HG03135 (cell line): ENCODE measurements around the gene SLC15A5.

ENCODE experiments used
- ATAC-seq: cut with Tn5 transposase; IDR thresholded peaks from one replicate; pipeline ENCODE4 v1.9.1; 2021; ENCODE audit warnings: mild to moderate bottlenecking, moderate library complexity; ENCODE audit not compliant: unreplicated experiment

The SLC15A5 gene

DNA sequence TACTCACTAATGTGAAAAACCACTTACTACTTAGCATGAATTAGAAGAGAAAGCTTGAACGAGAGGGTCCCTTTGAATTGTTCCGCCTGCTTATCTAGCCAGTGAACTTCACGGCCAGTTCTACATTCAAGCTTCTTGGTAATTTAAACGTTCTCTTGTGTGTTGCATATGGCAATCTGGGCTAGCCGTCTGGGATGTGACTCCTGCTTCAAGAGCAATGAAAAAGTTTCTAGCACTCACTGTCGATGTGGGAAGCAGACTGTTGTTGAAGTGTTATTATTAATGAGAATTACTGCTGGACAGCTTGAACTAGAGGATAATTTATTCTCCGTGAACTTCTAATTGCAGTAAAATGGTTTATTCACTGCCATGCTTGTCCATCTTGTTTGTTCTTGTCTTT, 93.9 kb downstream of the SLC15A5 start:
- ATAC-seq = no peak

DNA sequence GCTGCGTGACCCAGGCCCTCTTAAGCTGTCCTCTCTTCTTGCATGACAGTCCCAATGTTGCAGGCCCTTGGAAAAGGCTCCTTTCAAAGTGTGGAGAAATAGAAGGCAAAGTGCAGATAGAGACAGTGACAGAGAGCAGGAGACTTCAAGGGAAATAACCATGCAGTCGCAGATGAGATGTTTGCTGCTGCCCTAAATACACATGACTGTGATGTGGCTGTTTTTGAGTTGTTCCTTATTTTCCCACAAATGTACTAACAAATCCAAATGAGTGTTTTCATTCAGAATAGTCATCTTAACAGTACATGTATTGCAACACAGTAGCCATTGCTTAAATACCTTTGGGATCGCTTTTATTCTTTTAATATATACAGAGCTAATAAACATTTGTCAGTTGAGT, 101.6 kb downstream of the SLC15A5 start:
- ATAC-seq = no peak

DNA sequence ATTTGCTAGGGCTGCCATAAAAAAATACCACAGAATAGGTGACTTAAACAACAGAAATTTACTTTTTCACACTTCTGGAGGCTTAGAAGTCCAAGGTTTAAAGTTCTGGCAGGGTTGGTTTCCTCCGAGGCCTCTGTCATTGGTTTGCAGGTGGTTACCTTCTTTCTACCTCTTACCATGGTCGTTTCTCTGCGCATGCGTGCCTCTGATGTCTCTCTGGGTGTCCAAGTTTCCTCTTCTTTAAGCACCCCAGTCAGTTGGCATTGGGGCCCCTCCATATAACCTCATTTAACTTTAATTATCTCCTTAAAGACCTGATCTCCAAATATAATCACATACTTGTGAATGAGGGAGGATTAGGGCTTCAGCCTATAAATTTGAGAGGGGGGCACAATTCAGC, 103.2 kb downstream of the SLC15A5 start:
- no peak for ATAC-seq

DNA sequence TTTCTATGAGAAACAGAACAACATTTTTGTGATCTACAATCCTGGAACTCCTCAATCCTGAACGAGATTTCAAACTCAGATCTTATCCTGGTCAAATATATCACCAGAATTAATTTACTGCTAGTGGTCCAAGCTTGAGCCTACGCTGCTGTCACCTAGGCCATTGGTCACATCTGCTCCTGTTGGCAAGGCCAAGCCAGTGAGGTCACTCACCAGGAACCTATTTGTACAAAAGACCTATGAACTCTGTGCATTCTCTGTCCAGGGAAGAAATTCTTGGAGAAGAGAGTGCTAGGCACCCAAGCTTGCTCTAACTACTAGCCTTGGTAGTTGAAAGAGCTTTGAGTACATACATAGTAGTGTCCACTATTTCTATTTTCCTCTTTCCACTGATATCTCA, 106.1 kb downstream of the SLC15A5 start:
- ATAC-seq = no peak

DNA sequence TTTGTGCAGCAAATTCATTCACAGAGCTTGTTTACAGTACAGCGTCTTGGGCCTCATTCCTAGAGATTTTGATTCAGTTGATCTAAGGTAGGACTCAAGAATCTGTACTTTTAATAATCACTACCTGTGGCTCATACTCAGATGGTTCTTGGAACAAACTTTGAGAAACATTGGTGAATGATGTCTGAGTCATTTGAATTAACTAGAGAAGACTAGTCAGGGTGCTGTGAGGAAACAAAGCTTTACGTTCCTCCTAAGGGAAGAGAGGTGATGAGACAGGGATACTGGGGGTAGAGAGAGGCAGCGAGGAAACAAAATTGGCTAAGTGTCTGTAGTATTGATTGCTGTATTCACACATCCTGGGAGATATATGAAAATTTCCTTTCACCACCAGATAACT, 109.4 kb downstream of the SLC15A5 start:
- ATAC-seq = no peak

DNA sequence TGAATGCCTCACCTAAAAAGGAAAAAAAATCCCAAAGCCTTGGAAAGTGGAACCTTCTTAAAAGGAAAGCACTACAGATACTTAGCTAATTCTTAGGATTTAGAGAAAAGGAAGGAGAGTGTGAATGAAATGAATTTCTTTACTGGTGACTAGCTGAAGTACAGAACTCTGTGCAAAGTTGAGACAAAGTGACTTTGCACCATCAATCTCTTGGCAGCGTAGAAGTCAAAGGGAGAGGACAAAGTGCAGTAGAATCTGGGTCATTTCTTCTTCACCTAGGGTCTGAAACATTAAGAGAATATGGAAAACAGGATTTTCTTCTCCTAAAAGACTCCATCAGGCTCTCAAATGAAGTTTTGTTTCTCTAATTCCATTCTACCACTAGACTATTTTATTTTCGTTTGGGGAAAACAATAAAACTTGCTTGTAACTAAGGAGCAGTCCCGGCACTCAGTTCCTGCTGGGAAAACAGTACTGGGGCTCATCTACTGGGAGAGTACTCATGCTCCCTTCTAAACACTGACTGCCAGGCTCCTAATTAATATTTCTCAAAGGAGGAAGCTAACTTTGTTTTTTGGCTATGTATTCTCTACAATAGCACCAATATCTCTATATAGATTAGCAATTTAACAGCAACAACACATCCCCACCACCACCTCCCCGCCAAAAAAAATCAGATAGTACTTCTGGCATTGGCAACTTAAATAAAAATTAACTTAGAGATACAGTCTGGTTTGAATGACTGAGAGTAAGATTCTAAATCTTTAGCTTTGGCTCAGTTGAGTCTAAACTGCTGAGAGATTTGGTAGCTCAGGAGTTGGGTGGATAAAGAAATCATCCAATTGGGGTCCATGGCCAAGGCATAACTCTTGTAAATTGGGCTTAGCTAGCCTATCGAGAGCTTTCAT, 110.7 kb downstream of the SLC15A5 start:
- no peak for ATAC-seq

DNA sequence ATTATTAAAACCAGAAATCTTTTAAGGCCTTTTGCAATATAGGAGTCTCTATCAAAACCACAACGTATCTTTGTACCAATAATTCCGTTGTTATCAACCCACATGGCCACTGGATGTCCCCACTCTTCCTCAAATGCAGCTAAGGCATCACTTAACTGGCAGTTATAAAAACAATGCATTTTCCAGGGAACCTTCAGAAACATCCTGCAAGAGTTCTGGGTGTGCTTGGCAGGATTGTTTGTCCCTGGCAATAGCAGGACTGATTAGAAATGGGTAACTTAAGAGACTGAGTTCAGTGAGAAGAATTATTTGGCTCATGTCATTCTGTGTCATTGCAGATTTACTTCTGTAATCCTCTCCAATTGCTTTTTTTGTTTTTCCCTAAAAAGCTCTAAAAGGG, 112.0 kb downstream of the SLC15A5 start:
- ATAC-seq = no peak

DNA sequence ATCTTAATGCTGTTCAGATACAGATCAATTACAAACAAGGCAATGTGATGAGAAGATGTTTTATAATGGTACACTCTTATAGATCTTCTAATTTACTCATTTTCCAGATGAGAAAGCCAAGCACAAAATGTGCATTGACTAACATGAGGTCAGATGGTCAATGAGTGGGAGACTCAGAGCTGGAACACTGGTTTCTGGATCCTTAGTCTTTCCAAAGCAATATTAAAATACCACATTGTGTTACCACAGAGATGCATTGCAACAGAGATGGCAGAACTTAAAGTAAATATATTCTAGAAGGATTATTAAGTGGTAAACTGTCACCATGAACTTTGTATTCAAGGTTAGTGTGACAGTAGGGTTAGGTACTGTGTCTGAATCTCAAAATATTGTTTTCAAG, 113.6 kb downstream of the SLC15A5 start:
- no peak for ATAC-seq

DNA sequence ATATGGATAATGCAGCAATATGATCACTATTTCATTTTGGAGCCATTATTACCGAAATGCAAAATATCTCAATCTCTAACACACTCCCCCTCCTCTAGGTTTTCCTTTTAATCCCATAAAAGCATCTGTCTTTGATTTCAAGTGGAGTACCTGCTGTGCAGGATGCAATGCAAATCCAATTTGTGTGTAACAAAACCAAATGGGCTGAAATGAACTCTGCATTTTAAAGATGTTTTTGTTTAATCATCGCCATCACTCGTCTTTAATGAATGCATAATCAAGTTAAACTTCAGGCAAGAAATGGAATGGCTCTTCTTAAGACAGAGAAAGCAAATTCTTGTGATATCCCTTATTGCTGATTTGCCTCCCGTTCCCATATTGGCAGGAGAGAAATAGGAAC, 114.3 kb downstream of the SLC15A5 start:
- no peak for ATAC-seq

DNA sequence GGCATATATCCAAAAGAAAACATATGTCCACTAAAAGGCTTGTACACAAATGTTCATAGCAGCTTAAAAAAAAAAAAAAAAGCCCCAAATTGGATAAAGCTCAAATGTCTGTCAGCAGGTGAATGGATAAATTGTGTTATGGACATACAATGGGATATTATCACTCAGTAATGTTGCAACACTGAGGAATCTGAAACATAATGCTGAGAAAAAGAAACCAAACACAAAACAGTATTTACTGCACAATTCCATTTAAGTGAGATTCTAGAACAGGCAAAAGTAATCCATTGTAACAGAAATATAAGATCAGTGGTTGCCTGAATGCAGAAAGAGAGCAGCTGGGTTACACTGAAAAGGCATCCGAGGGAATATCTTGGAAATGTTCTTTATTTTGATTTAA, 117.9 kb downstream of the SLC15A5 start:
- no peak for ATAC-seq

DNA sequence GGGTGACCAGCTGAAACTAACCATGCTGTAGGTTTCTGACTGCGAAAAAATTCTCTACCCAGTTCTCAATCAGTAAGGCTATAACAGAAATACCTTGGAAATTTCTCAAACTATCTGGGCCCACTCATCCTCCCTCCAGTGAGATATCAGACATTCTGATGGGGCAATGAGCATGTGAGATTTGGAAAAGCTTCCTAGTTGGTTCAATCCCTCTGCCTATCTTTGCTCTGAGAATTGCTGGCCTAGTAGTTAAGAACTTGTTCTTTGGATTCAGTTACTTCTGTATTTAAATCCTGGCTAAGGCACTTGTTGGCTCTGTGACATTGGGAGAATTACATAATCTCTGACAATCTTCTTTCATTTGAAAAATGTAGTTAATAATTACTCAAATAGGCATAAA, 119.4 kb downstream of the SLC15A5 start:
- no peak for ATAC-seq

DNA sequence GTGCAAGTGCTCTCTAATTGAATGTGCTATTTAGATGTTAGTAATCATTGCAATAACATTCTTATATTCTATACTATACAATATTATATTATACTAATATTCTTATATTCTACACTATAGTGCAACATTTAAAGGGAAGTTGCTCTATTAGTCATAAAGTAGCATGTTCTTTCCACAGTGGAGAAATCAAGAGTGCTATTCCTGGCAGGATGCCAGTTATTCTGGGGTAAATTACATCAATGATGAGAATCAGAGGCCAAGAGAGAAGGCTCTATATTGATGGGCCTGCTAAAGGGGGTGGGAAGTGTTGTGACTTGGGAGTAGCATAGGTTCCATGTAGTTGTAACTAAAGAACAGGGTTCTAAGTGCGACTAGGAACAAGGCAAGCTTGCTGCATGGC, 121.5 kb downstream of the SLC15A5 start:
- ATAC-seq = no peak

DNA sequence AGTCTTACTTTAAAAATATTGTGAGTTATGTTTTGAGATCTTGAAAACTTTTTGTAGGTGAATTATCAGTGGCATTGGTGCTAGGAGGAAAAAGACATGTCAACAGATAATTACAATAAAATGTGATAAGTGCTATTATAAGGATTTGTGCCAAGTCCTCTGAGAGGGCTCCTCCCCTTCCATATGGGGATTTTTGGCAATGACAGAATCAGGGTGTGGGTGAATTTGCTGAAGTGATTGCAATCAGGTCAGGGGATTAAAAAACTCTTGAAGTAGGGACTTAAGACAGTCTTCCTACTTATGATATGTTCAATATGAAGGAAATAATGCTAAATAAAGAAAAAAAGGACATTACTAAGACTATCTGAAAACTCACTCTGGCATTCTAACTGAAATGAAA, 122.5 kb downstream of the SLC15A5 start:
- no peak for ATAC-seq

DNA sequence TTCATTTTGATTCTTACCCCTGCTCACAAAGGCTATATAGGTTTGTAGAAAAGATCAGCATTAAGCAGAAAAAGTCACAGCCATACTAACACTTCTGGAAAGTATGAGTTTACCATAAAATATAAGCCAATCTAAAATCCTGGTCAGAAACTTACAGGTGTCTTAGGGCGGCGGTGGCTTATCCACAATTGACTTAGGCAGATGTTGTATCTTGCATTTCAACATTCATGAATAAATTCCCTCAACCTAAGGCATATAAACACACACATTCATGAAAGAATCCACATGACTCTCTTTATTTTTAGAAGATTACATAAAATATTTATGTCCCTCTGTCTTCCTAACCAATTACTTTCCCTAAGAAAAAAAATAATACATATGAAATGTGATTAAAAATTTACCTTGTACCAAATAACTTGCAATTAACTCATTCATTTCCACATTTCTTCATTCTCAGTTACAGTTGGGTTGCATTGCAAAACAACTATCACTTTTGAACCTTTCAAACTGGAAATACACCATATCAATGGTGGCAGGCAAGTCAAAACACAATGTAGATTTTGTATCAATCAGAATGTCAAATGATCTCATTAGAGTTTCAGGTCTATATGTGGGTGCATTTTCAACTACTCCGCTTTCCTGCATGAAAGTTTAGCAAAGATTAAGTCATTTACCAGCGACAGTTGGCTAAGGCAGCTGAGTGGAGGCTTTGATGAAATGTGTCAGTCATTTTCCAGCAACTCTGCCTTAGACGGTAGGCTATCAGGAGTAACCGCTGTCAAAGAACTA, 124.4 kb downstream of the SLC15A5 start:
- no peak for ATAC-seq

DNA sequence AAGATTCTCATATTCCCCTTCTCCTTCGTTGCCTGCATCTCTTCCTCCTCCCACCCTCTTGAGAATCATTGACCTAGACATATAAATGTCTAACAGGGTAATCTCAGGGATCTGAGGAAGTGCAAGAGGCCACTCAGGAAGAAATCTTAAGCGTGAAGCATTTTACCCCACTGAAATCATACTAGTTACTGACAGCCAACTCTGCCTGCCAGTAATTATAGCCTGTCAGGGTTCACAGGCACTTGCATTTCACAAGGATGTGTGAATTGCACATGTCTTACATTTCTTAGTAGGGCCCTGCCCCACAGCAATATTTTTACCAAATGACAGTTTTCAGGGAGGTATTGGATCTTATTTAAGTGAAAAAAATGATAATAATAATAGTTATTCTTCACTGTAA, 127.2 kb downstream of the SLC15A5 start:
- ATAC-seq = no peak

DNA sequence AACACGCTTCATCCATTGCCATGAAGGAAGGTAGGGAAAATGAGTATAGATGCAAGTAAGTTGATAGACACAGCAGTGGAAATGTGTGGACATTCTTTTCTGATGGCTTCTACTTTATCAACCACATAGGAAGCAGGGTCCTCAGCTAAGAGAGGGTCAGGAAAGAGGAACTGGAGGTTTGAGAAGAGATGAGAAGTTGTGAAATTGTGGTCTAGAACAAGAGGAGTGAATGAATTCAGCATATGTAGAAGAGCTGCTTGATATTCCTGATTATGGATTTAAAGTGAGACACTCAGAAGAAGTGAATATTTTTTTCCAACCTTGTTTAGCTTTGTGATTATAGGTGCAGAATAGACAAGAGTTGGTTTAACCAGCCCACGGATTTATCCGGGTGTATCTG, 128.5 kb downstream of the SLC15A5 start:
- ATAC-seq = no peak
